Endothelial cell of umbilical vein (primary cell): ENCODE measurements around the gene C4orf50. TPM values are rescaled to one million over a fixed set of nuclear protein-coding genes. Genes with fewer than 3 reads are reported as not detected.

Experiments
- BruUV-seq: library from RNA; stranded (reverse); fragments of 400-500 nt; replicated peaks from 2 replicates; lab custom pipeline; 2021; lab: Mats Ljungman, UMichigan
- CTCF ChIA-PET: fragments of 300-600, 350-600 bp; sonication (Branson Sonifier 250); formaldehyde crosslinking; loops from one replicate; lab custom pipeline; 2021; ENCODE audit warnings: antibody characterized with exemption, inconsistent platforms; lab: Charles Lee
- POLR2A ChIA-PET: fragments of 300-600, 350-600 bp; sonication (Branson Sonifier 250); formaldehyde crosslinking; loops from one replicate; lab custom pipeline; 2021; ENCODE audit warnings: antibody characterized with exemption, inconsistent platforms; lab: Charles Lee
- DNase-seq: peaks from one replicate; pipeline ENCODE4 v3.0.0-alpha.2; 2011; ENCODE audit warnings: low read depth, low spot score
- FAIRE-seq: peaks from 2 replicates; lab custom pipeline; 2011; peaks lifted over from hg19 to GRCh38; lab: Jason Lieb, UNC
- H2AFZ ChIP-seq: 2 replicates; pipeline ENCODE4 v1.6.0; 2012; ENCODE audit warnings: low read depth, low read length, control low read depth, inconsistent platforms
- H3K27ac ChIP-seq: 2 replicates; pipeline ENCODE4 v1.5.1; 2011; ENCODE audit warnings: low read depth, mild to moderate bottlenecking, control low read depth, low read length, moderate library complexity; ENCODE audit not compliant: insufficient read depth
- H3K27me3 ChIP-seq, 2 experiments: 2 replicates each; pipeline versions ENCODE4 v1.6.0 to v1.6.1; 2011; ENCODE audit warnings: low read length in 2 of 2, mixed read lengths in 1 of 2; ENCODE audit not compliant: control insufficient read depth in 2 of 2, insufficient read depth in 2 of 2
- H3K36me3 ChIP-seq, 2 experiments: 2 replicates in 1 of 2; 3 replicates in 1 of 2; pipeline ENCODE4 v1.5.1; 2011; ENCODE audit warnings: low read length in 2 of 2, mild to moderate bottlenecking in 1 of 2, moderate library complexity in 1 of 2; ENCODE audit not compliant: control insufficient read depth in 2 of 2, insufficient read depth in 2 of 2; ENCODE audit errors: extremely low read depth in 1 of 2
- H3K4me1 ChIP-seq: 3 replicates; pipeline ENCODE4 v1.5.1; 2011; ENCODE audit warnings: mild to moderate bottlenecking, low read length; ENCODE audit not compliant: control insufficient read depth, insufficient read depth; ENCODE audit errors: extremely low read depth
- H3K4me2 ChIP-seq: 2 replicates; pipeline ENCODE4 v1.6.1; 2011; ENCODE audit warnings: low read length, control low read depth, mixed read lengths; ENCODE audit not compliant: insufficient read depth
- H3K4me3 ChIP-seq, 3 experiments: fragments of 200-600 bp in 1 of 3; sonication (generic), shearing (Covaris generic) in 1 of 3; replicated peaks in 1 of 3; 2 replicates each; pipeline ENCODE4 v1.5.1; 2011 to 2016; ENCODE audit warnings: control low read depth in 3 of 3, low read length in 3 of 3, mild to moderate bottlenecking in 2 of 3, inconsistent platforms in 1 of 3, low read depth in 1 of 3, moderate library complexity in 1 of 3; ENCODE audit not compliant: insufficient read depth in 1 of 3
- H3K79me2 ChIP-seq: 2 replicates; pipeline ENCODE4 v1.6.0; 2012; ENCODE audit warnings: low read length, inconsistent platforms; ENCODE audit not compliant: control insufficient read depth, insufficient read depth
- H3K9ac ChIP-seq: replicated peaks from 2 replicates; pipeline ENCODE3; 2011; ENCODE audit warnings: low read length, control low read depth; ENCODE audit not compliant: insufficient read depth; ENCODE audit errors: extremely low read depth
- H3K9me1 ChIP-seq: replicated peaks from 3 replicates; pipeline ENCODE4 v1.6.0; 2011; ENCODE audit warnings: mild to moderate bottlenecking, low read length; ENCODE audit not compliant: control insufficient read depth, insufficient read depth; ENCODE audit errors: extremely low read depth
- H3K9me3 ChIP-seq: replicated peaks from 2 replicates; pipeline ENCODE4 v1.5.1; 2012; ENCODE audit warnings: low read length, inconsistent platforms; ENCODE audit not compliant: control insufficient read depth, insufficient read depth
- H4K20me1 ChIP-seq: replicated peaks from 2 replicates; pipeline ENCODE3; 2011; ENCODE audit warnings: mild to moderate bottlenecking, low read length; ENCODE audit not compliant: control insufficient read depth, insufficient read depth; ENCODE audit errors: extremely low read depth
- EZH2 ChIP-seq: IDR thresholded peaks from 2 replicates; pipeline ENCODE4 v1.6.1; 2012; ENCODE audit warnings: borderline replicate concordance, low read depth, mild to moderate bottlenecking, moderate library complexity, low read length, inconsistent platforms; ENCODE audit not compliant: severe bottlenecking
- FOS ChIP-seq: IDR thresholded peaks from 2 replicates; pipeline ENCODE4 v1.6.1; 2011; ENCODE audit warnings: mild to moderate bottlenecking, low read length, moderate library complexity, borderline replicate concordance; ENCODE audit not compliant: insufficient read depth
- JUN ChIP-seq: IDR thresholded peaks from 2 replicates; pipeline ENCODE4 v1.6.1; 2011; ENCODE audit warnings: borderline replicate concordance, low read depth; ENCODE audit not compliant: insufficient read length, insufficient read depth
- MAX ChIP-seq: IDR thresholded peaks from 2 replicates; pipeline ENCODE4 v1.6.1; 2011; ENCODE audit not compliant: insufficient read depth, insufficient read length
- MYC ChIP-seq: IDR thresholded peaks from one replicate; pipeline ENCODE4 v1.6.1; 2011; ENCODE audit warnings: mild to moderate bottlenecking, low read depth, low read length
- POLR2A ChIP-seq: IDR thresholded peaks from 2 replicates; pipeline ENCODE4 v1.6.1; 2012; ENCODE audit warnings: low read depth, mild to moderate bottlenecking, control low read depth, low read length
- POLR2AphosphoS5 ChIP-seq: IDR thresholded peaks from 2 replicates; pipeline ENCODE4 v1.6.1; 2012; ENCODE audit warnings: low read depth, mild to moderate bottlenecking, control low read depth, low read length, moderate library complexity; ENCODE audit not compliant: insufficient read depth
- dilution Hi-C: fragments of 300-500 bp; cut with MboI; formaldehyde crosslinking; loops from one replicate; pipeline ENCODE4 v1.15.0; 2019; ENCODE audit warnings: low sequenced_read_pairs; ENCODE audit not compliant: extremely low pct_ligation_motif_present
- intact Hi-C: fragments of 100-400 bp; cut with micrococcal nuclease; formaldehyde crosslinking; loops from one replicate; pipeline ENCODE4 v1.10.0; 2022
- polyA plus RNA-seq, 4 experiments: library from polyadenylated mRNA; depleted of rRNA in 3 of 4; stranded (reverse) in 3 of 4; unstranded in 1 of 4; fragments of >200 nt; gene quantifications; 2 replicates each; pipeline versions ENCODE4 v1.2.1 to v1.2.3, GENCODE V29; 2011 to 2012; ENCODE audit warnings: missing spikeins in 1 of 4
- total RNA-seq: library from RNA; stranded (reverse); gene quantifications from 2 replicates; pipeline ENCODE4 v1.2.3, GENCODE V29; 2021
- TF ChIP-seq, protein P1 (sequence below), 2 donors: IDR thresholded peaks; 1 replicate in 1 of 2; 2 replicates in 1 of 2; pipeline ENCODE4 v1.5.1; 2011; ENCODE audit warnings: low read length in 2 of 2, mild to moderate bottlenecking in 2 of 2, moderate library complexity in 2 of 2, control low read depth in 1 of 2, inconsistent platforms in 1 of 2, low read depth in 1 of 2; ENCODE audit not compliant: insufficient read depth in 1 of 2; ENCODE audit errors: extremely low read depth in 1 of 2

The C4orf50 gene
- total and polyA plus RNA-seq, 2 donors (not counting 3 experiments of a cell fraction or from before 2014, with no cell fraction given): not detected

- Histone ChIP-seq H3K9me3 (no peaks in the 10 kb centered on the region), H3K9me1 (no peaks in the 10 kb centered on the region), H3K27me3 (no peaks in the 10 kb centered on the region), H3K4me2 (no peak overlapping the region), H3K4me3 (no peak overlapping the region), H3K36me3 (no peaks in the 10 kb centered on the region), H3K9ac (no peak overlapping the region), H4K20me1 (no peaks in the 10 kb centered on the region), H3K27ac (no peak overlapping the region), H3K79me2 (no peaks in the 10 kb centered on the region), H2AFZ (no peak overlapping the region), H3K4me1 (no peaks in the 10 kb centered on the region)
- ChIA-PET POLR2A (no interaction called here), CTCF (no interaction called here)
- dilution Hi-C loops (no loop called here), intact Hi-C loops (no loop called here)
- TF ChIP-seq MAX: no peak
- no peak for TF ChIP-seq JUN
- TF ChIP-seq FOS: no peak
- TF ChIP-seq, protein P1, sequence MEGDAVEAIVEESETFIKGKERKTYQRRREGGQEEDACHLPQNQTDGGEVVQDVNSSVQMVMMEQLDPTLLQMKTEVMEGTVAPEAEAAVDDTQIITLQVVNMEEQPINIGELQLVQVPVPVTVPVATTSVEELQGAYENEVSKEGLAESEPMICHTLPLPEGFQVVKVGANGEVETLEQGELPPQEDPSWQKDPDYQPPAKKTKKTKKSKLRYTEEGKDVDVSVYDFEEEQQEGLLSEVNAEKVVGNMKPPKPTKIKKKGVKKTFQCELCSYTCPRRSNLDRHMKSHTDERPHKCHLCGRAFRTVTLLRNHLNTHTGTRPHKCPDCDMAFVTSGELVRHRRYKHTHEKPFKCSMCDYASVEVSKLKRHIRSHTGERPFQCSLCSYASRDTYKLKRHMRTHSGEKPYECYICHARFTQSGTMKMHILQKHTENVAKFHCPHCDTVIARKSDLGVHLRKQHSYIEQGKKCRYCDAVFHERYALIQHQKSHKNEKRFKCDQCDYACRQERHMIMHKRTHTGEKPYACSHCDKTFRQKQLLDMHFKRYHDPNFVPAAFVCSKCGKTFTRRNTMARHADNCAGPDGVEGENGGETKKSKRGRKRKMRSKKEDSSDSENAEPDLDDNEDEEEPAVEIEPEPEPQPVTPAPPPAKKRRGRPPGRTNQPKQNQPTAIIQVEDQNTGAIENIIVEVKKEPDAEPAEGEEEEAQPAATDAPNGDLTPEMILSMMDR (IDR thresholded peaks at IDR 0.05; ENCODE audit: extremely low read depth in 1 of 2, insufficient read depth in 1 of 2, low read depth in 1 of 2, low read length in 2 of 2): no peak
- DNase-seq (no peak), FAIRE-seq (no peak)
- BruUV-seq: no TSS peak
Observed at GRCh38 chr4:6042293-6043063, 24.2 kb upstream of the C4orf50 start.

DNA sequence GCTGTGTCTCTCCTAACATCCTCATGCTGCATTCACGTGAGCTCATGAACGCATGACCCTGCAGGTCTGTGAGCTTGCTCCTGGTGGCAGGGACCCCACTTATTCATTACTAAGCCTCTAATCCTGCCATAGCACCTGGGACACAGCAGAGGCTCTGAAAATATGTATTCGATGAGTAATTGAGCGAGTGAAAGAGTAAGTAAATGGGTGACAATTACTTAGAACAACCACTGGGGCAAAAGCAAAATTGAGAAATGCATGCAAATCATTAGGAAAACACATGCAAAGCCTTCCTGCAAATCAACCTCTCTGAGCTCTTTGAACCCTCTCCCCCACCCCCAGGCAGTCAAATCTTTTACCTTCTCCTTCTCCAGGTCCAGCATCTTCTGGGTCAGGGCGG lies 23.6 kb upstream of the C4orf50 start:
- CTCF ChIA-PET: no interaction called here
- FAIRE-seq: no peak
- H3K9me3 ChIP-seq: no peaks in the 10 kb centered on the region

More for the DNA sequence above, 23.6 kb upstream of the C4orf50 start:
- H3K9me1 ChIP-seq: no peaks in the 10 kb centered on the region
- no peak overlapping the region for H3K4me2 ChIP-seq
- no peaks in the 10 kb centered on the region for H4K20me1 ChIP-seq
- no peaks in the 10 kb centered on the region for H3K4me1 ChIP-seq
- no peak overlapping the region for H3K27ac ChIP-seq
- no peak overlapping the region for H3K4me3 ChIP-seq
- BruUV-seq: no TSS peak
- H3K79me2 ChIP-seq: no peaks in the 10 kb centered on the region
- no peak for TF ChIP-seq FOS
- TF ChIP-seq JUN: no peak
- TF ChIP-seq, protein P1 (IDR thresholded peaks at IDR 0.05; ENCODE audit: extremely low read depth in 1 of 2, insufficient read depth in 1 of 2, low read depth in 1 of 2, low read length in 2 of 2): no peak
- TF ChIP-seq MYC: no peak
- no peak for TF ChIP-seq POLR2A
- no peak for TF ChIP-seq EZH2
- no peak for TF ChIP-seq POLR2AphosphoS5
- TF ChIP-seq MAX: no peak
- H2AFZ ChIP-seq: no peak overlapping the region
- POLR2A ChIA-PET: no interaction called here
- no peak overlapping the region for H3K9ac ChIP-seq
- intact Hi-C loops (no loop called here), dilution Hi-C loops (no loop called here)
- no peaks in the 10 kb centered on the region for H3K27me3 ChIP-seq
- H3K36me3 ChIP-seq: no peaks in the 10 kb centered on the region
- DNase-seq: no peak
